Endometrial microvascular endothelial cells (primary cell): ENCODE data around the gene GALC. TPM values are rescaled to one million over a fixed set of nuclear protein-coding genes. Genes with fewer than 3 reads are reported as not detected.
"Not testable (repeated sequence)": the region's sequence is repeated elsewhere in the genome, so short reads cannot be mapped to it uniquely, and the experiment has no call there.

Experiments
- in situ Hi-C: cut with HindIII; loops from 2 replicates; pipeline ENCODE4 v1.10.0; 2017; ENCODE audit warnings: low sequenced_read_pairs, low pct_unique_long_range_greater_than_20kb; ENCODE audit errors: inconsistent ontology term
- total RNA-seq: library from RNA; depleted of rRNA; stranded (reverse); fragments of >200 nt; gene quantifications from one replicate; pipeline ENCODE4 v1.2.3, GENCODE V29; 2015; ENCODE audit errors: inconsistent ontology term

GALC gene
- 16.4 TPM for total RNA-seq

DNA sequence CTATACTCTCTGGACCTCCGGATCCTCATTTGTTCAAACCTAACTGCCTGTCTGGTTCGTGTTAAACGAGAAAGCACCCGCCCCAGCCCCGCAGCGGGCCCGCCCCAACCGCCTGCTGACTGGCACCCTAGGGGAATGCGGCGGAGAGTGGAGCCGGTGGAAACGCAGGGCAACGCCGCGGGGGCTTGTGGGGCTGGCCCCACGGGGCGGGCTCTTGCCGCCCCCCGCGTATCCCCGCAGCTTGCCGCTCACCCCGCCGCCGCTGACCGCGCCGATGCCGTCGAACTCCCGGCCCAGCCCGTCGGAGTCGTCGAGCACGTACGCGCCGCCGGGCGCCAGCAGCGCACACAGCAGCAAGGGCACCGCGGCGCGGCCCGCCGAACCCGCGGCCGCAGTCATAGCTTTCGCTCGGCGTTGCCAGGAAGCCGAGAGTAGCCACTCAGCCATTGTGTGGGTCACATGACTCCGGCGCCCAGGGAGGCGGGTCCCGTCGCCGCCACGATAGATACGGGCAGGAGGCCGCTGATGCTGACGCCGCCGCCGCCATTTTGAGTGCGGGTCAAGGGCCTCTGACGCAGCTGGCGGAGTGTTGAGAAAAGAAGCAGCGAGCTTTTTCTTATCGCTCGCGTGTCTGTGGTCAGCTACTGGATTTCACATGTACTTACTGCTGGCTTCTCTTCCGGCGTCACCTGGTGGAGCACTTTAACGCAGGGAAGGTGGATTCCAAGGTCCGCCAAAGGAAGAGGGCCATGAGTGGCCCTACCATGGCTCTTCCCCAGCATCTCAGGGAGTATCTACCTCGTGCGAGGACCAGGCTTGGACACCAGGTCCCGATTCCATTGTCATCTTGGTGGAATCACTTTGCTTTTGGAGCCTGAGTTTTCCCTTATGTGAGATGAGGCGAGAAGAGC is at the start of gene GALC:
Gene GALC, minus strand, starts transcription at position 465 of the 911 bp plus-strand sequence. Its CDS starts 18 bp downstream, at position 447.
- in situ Hi-C loops = no loop called here

- in situ Hi-C loops = no loop called here
Measured at GRCh38 chr14:88040146-88040545, 47.2 kb upstream of the GALC start.

GRCh38 chr14:88039197-88039596 is 46.2 kb upstream of the GALC start:
- in situ Hi-C loops = no loop called here

DNA sequence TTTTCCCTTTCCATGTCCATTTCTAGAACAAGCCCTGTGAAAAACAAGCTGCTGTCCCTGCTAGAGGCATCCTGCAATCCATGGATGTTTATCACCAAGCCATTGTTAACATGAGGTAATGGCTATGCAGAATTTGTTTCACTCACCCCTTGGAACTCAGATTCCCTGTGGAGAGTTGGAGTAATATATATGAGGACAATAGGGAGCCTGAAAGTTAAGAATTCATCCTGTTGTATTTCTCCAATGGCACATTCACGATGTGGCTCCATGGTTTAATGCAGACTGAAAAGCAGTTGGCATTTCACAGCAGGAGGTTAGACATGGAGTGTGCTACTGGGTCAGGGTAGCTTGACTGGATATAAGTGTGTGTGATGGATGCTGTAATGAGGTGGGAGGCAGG is 44.3 kb upstream of the GALC start:
- in situ Hi-C loops = no loop called here

- in situ Hi-C loops = no loop called here
Measured at GRCh38 chr14:88036422-88036821, 43.4 kb upstream of the GALC start.

DNA sequence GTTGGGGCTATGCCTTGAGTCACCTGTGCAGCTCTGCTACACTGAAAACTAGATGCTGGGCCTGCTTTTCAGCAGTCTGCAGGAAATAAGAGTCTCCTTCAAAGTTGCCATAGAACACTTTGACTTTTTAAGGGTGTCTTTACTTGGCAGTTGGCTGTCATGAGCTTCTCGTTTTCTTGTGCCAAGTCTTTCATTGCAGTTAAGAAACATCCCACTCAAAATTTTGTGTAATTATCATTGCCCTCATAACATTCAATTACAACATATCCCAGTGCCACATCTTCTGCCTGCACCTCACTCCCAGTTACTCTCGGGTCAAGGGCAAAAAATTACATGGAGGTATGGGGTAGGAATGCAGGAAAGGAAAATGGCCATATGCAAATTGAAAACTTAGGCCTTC is 41.1 kb upstream of the GALC start:
- in situ Hi-C loops = no loop called here

GRCh38 chr14:88032373-88032772 is 39.4 kb upstream of the GALC start:
- in situ Hi-C loops = no loop called here

DNA sequence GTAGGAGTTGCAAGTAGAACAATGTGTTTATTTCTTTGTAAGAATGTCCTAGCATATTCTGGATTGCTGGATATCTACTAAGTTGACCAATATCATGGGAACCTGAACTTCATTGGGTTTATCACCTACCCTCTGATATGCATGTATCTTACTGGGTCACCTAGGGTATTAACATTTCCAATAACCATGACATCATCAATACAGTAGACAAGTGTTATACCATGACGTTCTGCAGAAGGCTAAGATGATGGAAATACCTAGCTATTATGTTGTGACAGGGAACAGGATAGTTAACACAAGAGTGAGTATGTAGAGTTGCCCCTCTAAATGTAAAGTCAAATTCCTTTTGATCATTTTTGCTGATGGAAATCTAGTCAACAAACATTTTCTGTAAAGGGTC is 37.9 kb upstream of the GALC start:
- in situ Hi-C loops = no loop called here

DNA sequence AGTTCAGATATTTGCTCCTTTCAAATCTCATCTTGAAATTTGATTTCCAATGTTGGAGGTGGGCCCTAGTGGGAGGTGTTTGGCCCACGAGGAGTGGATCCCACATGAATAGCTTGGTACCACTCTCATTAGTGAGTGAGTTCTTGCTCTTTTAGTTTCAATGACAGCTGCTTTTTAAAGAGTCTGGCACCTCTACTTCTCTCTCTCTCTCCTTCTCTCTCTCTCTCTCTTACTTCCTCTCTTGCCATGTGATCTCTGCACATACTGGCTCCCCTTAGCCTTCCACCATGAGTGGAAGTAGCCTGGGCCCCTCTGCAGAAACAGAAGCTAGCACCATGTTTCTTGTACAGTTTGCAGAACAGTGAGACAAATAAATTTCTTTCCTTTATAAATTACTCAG is 37.1 kb upstream of the GALC start:
- in situ Hi-C loops = no loop called here

GRCh38 chr14:88029500-88029899 is 36.5 kb upstream of the GALC start:
- in situ Hi-C loops = no loop called here

DNA sequence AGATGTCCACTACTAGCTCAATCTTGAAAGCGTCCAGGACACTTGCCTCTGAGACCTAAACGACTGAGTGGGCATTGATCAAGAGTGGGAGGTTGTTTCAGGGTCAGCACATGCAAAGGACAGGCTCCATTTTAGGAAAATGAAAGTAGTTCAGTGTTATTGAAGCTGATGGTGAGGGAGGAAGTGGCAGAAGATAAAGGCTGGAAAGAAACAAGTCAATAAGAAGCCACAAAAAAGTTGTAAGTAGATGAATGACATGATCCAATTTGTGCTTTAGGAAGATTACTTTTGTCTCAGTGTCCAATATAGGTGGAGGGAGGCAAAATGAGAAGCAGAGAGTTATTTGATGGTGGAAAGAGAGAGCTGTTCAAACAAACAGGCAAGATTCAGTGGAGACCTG is 33.9 kb upstream of the GALC start:
- in situ Hi-C loops = no loop called here

- in situ Hi-C loops = no loop called here
Measured at GRCh38 chr14:88025313-88025712, 32.3 kb upstream of the GALC start.

DNA sequence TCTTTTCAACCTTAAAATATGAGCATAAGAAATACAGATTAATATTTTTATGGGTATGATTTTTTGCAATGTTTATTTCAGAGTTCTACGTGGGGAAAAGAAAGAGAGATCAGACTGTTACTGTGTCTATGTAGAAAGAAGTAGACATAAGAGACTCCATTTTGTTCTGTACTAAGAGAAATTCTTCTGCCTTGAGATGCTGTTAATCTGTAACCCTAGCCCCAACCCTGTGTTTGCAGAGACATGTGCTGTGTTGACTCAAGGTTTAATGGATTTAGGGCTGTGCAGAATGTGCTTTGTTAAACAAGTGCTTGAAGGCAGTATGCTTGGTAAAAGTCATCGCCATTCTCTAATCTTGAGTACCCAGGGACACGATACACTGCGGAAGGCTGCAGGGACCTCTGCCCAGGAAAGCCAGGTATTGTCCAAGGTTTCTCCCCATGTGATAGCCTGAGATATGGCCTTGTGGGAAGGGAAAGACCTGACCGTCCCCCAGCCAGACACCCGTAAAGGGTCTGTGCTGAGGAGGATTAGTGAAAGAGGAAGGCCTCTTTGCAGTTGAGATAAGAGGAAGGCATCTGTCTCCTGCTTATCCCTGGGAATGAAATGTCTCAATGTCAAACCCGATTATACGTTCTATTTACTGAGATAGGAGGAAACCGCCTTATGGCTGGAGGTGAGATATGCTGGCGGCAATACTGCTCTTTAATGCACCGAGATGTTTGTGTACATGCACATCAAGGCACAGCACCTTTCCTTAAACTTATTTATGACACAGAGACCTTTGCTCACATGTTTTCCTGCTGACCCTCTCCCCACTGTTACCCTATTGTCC is 31.5 kb upstream of the GALC start:
- in situ Hi-C loops = not testable (repeated sequence)

DNA sequence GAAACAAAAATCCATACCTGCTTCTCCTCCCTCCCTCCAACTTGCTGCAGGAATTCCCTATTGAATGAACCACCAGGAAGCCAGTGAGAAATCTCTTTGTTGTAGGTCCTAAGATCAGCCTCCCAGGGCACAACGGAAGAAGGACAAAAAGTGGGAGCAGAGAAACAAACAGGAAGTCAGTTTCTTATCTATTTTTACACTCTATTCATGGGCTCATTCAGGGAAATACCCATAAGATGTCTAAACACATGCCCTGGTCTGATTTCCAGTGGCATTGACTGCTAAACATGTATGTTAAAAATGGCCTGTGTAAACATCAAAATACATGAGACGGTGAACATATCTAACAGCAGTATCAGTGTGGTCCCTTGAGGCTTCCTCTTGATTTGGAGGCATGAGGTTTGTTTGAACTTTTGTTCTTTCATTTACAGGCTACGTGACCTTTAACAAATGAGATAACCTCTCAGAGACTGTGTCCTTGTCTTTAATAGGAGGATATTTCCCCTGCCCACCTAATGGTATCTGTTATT is 30.7 kb upstream of the GALC start:
- in situ Hi-C loops = no loop called here

GRCh38 chr14:88017535-88017934 is 24.6 kb upstream of the GALC start:
- in situ Hi-C loops = no loop called here

- in situ Hi-C loops = no loop called here
Measured at GRCh38 chr14:88016768-88017167, 23.8 kb upstream of the GALC start.

DNA sequence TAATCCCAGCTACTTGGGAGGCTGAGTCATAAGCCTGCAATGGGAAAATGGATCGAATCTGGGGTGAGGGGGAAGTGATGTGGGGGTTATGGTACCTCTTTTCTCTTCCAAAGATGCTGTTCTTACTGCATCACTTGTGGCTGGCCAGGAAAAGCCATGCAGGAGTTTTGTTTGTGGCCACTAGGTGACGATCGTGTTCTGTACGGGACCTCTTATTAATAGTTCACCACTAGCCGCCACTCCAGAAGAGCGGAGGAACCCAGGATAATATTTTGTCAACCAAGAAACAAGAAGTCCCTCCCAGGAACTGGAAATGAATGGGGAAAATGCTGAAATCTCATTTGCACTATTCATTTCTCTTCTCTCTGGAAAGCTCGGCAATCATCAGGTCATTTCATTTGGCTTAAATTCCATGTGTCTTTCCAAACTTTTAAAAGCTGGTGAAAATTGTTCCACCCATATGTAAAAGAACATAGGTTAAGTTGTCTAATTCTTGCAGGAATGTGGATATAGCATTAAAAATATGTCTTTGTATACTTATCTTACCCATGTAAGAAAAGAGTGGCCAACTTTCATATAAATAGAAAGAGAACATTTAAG is 20.9 kb upstream of the GALC start:
- in situ Hi-C loops = no loop called here

DNA sequence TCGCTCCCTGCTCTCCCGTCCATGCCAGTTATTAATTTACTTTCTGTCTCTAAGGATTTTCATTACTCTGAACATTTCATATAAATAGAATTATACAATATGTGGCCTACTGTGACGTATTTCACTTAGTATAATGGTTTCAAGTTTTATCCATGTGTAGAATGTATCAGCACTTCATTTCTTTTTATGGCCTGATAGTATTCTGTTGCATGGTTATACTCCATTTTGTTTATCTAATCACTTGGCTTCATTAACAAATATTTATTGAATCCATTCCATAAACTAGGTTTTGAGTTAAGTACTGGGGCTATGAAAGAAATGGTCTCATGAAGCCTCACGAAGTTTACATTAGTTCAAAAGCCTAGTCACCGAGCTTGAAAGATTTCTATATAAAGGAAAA is 19.5 kb upstream of the GALC start:
- in situ Hi-C loops = no loop called here

GRCh38 chr14:88010331-88010730 is 17.3 kb upstream of the GALC start:
- in situ Hi-C loops = no loop called here
